Skeletal muscle satellite cell (primary cell): Measurements from ENCODE around the gene STX16.

ENCODE experiments used
- H3K27me3 ChIP-seq: 2 replicates; pipeline ENCODE4 v1.7.0; 2013; ENCODE audit warnings: low read length; ENCODE audit not compliant: control insufficient read depth, insufficient read depth
- H3K36me3 ChIP-seq: 2 replicates; pipeline ENCODE4 v1.7.0; 2013; ENCODE audit warnings: mild to moderate bottlenecking, control low read depth, low read length; ENCODE audit not compliant: insufficient read depth
- H3K4me1 ChIP-seq: 2 replicates; pipeline ENCODE4 v1.7.0; 2013; ENCODE audit warnings: low read length; ENCODE audit not compliant: control insufficient read depth, insufficient read depth
- H3K4me2 ChIP-seq: 2 replicates; pipeline ENCODE4 v1.7.0; 2013; ENCODE audit warnings: mild to moderate bottlenecking, low read length
- H3K4me3 ChIP-seq: 2 replicates; pipeline ENCODE4 v1.7.0; 2013; ENCODE audit warnings: low read length
- H3K9ac ChIP-seq: 2 replicates; pipeline ENCODE4 v1.7.0; 2013; ENCODE audit warnings: mild to moderate bottlenecking, low read depth, low read length, moderate library complexity
- H3K9me3 ChIP-seq: replicated peaks from 2 replicates; pipeline ENCODE4 v1.7.0; 2013; ENCODE audit warnings: mild to moderate bottlenecking, control low read depth, low read length

Gene STX16

DNA sequence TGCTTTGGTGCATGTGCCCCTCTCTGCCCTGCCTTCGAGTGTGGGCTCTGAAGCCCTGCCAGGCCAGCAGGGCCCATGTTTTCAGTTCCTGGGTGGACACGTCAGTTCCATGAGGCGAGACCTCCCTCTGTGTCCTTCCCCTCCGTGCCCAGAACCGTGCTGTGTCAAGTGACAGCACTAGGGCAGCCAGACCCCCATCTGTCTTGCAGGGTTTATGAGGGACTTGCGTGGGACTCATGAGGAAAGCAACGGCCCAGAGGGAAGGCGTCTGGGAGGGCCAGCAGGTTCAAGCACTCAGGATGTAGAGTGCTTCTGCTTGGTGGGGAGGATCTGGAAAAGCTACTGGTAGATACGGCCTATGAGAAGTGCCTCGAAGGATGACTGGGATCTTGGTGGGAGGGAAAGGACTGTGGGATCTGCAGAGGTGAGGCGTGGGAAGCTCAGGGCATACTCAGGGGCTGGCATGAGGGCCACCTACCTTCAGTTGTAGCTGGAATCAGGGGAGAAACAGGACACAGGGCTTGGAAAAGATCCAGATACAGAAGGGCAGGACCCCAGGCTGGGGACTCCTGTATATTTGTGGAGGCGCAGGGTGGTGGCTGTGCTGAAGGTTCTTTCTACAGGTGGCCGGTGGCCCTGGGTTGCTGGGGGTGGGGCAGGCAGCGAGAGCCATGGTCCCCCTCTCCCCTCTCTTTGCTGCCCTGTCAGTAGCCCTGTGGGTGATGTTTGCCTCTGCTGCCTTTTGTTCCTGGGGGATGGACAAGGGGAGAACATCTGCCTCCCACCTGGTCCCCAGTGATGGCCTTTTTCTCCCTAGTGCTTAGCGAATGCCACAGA is 47.0 kb downstream of the STX16 start:
- no peak overlapping the region for H3K9ac ChIP-seq
- H3K4me2 ChIP-seq, result no peak overlapping the region
- H3K4me1 ChIP-seq, result peaks cover 17% of the 10 kb centered on the region
- peaks cover 67% of the 10 kb centered on the region for H3K36me3 ChIP-seq
- no peak overlapping the region for H3K4me3 ChIP-seq
- H3K27me3 ChIP-seq, result no peaks in the 10 kb centered on the region
- H3K9me3 ChIP-seq, result no peaks in the 10 kb centered on the region

DNA sequence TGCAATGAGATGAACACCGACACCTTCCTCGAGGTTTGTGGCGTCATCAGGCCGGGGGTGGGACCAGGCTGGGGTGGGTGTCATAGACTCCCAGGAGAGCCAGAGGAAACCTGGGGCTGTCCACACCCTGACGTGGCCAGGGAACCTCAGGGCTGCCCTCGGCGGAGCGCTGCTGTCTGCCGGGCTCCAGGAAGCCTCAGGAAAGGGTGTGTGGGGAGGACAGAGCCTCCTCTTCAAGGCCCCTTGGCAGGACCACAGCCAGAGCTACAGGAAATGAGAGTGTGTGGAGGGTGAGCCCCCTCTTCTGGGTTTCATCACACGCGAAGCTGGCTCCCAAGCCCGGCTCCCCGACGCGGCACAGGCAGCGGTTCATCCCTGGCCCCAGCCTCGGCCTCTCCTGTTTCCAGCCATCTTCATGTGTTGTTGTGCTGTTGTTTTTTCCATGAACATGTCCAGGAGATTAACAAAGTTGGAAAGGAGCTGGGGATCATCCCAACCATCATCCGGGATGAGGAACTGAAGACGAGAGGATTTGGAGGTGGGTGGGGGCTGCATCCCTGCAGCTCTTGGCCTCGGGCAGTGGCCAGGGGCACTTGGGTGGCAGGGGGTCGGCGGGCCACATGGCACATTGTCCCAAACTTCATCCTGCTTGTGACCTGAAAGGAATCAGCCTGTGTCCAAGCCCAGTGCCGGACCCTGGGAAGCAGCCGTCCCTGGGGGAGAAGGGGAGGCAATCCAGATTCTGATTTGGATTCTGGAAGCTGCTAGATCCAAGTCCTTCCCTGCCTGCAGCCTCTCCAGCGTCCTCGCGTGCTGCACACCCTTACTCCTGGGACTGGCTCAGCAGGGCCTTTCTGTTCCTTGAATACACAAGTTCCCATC is 47.9 kb downstream of the STX16 start:
- H3K4me3 ChIP-seq, result no peak overlapping the region
- H3K4me1 ChIP-seq, result peaks cover 8% of the 10 kb centered on the region
- H3K4me2 ChIP-seq, result no peak overlapping the region
- peaks cover 73% of the 10 kb centered on the region for H3K36me3 ChIP-seq
- H3K9me3 ChIP-seq, result no peaks in the 10 kb centered on the region
- no peaks in the 10 kb centered on the region for H3K27me3 ChIP-seq
- H3K9ac ChIP-seq, result no peak overlapping the region

DNA sequence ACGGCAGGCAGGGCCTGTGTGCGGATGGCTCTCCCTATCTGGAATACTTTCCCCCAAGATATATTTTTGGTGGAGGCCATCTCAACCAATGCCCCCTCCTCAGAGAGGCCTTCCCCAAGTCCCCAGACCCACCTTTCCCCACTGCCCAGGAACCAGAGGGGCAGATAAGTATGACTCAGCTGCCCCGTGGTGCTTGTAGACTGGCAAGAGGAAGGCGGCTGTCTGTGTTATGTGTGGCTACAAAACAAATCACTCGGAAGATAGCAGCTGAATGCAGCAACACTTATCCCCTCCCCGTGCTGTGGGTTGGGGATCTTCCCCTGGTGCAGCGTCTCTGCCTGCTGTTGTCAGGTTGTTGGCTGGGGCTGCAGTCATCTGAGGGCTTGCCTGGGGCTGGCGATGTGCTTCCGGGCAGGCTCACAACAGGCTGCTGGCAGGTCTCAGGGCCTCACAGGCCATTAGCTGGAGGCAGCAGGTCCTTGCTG is 48.6 kb downstream of the STX16 start:
- H3K9me3 ChIP-seq, result no peaks in the 10 kb centered on the region
- peaks cover 76% of the 10 kb centered on the region for H3K36me3 ChIP-seq
- peaks cover 1% of the 10 kb centered on the region for H3K4me1 ChIP-seq
- no peak overlapping the region for H3K9ac ChIP-seq
- H3K4me2 ChIP-seq, result no peak overlapping the region
- H3K27me3 ChIP-seq, result no peaks in the 10 kb centered on the region
- no peak overlapping the region for H3K4me3 ChIP-seq

DNA sequence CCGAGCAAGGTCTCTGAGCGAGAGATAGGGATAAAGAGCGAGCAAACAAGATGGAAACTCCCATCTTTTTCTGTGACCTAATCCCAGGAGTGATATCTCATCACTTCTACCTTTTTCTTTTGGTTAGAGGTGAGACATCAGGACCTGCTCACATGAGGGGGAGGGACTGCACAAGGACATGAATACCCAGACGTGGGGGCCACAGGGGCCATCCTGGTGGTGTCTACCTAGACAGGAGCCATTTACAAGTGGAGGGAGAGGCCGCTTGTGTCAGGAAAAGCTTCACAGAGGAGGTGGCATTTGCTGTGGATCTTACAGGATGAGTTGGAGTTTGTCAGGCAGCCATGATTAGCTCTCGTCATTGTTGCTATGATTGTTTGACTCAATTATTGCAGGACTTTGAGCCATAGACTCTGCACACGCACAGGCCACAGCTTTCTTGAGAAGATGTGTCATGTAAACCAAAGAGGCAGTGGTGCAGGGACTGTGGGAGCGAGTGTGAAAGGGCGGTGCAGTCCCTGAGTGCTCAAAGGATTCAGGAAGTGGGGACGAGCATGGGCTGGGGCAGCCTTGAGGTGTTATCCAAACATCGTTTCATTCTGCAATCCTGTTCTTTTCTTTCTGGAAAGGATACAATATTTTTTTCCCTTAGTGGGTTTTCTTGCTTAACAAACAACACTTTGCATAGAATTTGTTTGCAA is 49.2 kb downstream of the STX16 start:
- peaks cover 77% of the 10 kb centered on the region for H3K36me3 ChIP-seq
- H3K9me3 ChIP-seq, result no peaks in the 10 kb centered on the region
- no peak overlapping the region for H3K4me2 ChIP-seq
- H3K9ac ChIP-seq, result no peak overlapping the region
- H3K27me3 ChIP-seq, result no peaks in the 10 kb centered on the region
- no peaks in the 10 kb centered on the region for H3K4me1 ChIP-seq
- H3K4me3 ChIP-seq, result no peak overlapping the region

DNA sequence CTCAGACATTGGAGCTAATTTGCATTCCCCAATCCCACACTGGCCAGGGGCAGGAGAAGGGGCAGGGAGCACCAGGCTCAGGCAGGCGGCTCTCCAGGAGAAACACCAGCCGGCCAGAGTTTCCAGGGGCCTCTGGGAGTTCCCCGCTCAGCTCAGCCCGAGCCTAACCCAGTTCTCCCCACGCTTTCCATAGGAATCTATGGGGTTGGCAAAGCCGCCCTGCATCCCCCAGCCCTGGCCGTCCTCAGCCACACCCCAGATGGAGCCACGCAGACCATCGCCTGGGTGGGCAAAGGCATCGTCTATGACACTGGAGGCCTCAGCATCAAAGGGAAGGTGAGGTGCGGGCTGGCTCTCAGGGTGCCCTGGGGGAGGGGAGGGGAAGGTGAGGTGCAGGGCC is 49.7 kb downstream of the STX16 start:
- Histone ChIP-seq H3K9ac (no peak overlapping the region), H3K4me2 (no peak overlapping the region), H3K27me3 (no peaks in the 10 kb centered on the region), H3K4me1 (no peaks in the 10 kb centered on the region), H3K4me3 (no peak overlapping the region), H3K36me3 (peaks cover 79% of the 10 kb centered on the region), H3K9me3 (no peaks in the 10 kb centered on the region)

DNA sequence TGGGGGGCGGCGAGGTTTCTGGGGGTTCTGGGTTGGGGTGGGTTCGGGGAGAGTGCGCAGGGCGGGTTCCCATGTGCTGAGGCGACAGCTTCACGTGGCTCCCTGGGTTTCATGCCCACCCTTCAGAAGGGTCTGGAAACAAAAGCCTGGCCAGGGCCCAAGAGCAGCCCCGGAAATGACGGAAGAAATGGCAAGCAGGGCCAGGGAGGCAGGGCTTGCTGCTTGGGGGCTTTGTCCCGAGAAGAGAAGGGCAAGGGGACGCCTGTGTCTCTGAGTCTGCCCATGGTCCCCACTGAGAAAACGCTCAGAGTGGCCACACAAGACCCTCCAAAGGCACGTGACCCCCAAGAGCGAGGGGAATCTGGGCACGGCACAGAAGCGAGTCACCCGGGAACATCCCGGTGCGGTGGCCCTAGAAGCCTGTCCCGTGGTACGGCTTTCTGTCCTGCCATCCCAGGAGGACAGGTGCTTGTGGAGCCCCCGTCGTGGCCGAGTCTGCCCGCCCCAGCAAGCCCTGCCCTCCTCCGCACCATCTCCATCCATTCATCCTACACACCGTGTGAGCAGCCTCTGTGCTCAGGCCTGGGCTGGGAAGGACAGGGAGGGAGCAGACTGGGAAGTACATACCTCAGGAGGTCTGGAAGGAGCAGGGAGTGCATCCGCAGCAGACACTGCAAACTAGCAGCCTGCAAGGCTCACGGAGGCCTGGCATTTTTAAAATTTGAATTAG is 50.5 kb downstream of the STX16 start:
- H3K4me3 ChIP-seq, result no peak overlapping the region
- H3K9ac ChIP-seq, result no peak overlapping the region
- H3K4me1 ChIP-seq, result no peaks in the 10 kb centered on the region
- H3K4me2 ChIP-seq, result no peak overlapping the region
- no peaks in the 10 kb centered on the region for H3K9me3 ChIP-seq
- H3K27me3 ChIP-seq, result no peaks in the 10 kb centered on the region
- peaks cover 74% of the 10 kb centered on the region for H3K36me3 ChIP-seq

DNA sequence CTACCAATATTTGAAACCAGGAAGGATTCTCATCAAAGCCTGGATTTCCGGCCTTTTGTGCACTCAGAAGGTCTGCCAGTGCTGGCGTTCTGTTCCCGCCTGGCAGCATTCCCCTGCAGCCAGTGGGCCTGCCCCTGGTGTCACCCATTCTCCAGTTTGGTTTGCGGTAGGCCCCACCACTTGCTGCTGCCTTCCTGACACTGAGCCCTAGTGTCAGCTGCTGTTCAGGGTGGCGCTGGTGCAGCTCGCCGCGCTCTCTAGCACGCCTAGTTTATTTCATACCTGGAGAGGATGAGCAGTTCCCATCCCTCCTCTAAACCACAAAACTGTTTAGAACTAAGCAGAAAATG is 51.1 kb downstream of the STX16 start:
- H3K36me3 ChIP-seq, result peaks cover 68% of the 10 kb centered on the region
- no peak overlapping the region for H3K4me3 ChIP-seq
- no peaks in the 10 kb centered on the region for H3K4me1 ChIP-seq
- no peak overlapping the region for H3K9ac ChIP-seq
- H3K4me2 ChIP-seq, result no peak overlapping the region
- no peaks in the 10 kb centered on the region for H3K27me3 ChIP-seq
- no peaks in the 10 kb centered on the region for H3K9me3 ChIP-seq

DNA sequence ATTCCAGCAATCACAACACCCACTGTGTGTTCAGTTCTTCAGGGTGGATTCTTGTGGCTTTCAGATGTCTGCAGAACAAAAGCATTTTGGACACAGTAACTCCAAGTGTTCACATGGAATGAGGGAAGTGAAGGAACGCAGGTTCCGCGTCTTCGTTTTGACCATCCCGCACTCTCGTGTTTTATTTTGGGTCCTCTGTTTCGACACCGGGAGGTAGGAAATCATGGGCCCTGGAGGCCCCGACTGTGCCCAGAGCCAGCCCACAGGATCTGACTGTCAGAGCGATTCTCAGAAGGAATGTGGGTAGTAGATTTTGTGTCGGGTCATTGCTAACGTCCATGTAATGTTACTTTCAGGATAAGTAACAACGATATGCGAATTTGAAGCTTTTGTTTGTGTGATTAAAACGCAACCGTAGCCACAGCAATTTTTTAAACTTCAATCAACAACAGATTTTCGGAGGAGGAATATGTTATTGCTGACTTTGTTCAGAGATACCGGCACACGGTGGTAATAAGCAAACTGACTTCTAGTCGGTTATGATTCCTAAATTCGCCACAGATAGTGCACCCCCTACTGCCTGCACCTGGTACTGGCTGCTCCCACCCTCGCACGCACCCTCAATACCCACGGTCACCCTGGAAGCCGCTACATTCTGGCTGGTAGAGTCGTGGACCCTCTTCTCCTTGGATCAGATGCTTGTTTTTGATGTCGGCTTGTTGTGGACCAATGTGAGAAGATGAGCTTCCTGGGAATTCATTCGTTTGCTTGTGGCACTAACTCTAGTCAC is 52.0 kb downstream of the STX16 start:
- Histone ChIP-seq H3K4me3 (no peak overlapping the region), H3K4me2 (no peak overlapping the region), H3K9ac (no peak overlapping the region), H3K9me3 (no peaks in the 10 kb centered on the region), H3K36me3 (peaks cover 60% of the 10 kb centered on the region), H3K4me1 (no peaks in the 10 kb centered on the region), H3K27me3 (no peaks in the 10 kb centered on the region)

DNA sequence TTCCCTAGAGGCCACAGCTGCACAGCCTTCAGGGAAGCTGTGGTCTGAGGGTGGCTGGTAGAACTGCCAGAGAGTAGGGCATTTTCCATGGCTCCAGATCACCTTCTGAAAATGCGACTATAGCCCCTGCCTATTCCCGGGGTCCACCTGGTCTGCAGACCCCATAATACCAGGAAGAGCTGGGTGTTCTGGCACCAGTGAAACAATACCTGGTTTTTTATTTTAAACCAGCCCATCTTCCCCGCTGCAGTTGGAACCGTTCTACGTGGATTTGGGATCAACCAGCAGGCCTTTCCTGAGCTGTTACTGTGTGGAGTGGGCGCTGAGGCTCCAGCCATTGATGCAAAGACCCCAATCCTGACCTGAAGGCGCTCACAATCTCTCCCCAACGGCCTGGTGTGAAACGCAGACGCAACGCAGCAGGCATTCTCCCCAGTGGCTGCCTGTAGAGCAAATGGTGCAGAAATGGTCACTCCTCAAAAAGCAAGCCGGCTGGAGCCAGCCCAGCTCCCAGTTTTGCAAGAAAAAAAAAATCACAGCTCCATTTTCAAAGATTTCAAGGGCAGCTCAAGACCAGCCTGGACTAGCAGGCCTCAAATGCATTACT is 52.8 kb downstream of the STX16 start:
- Histone ChIP-seq H3K36me3 (peaks cover 53% of the 10 kb centered on the region), H3K4me1 (no peaks in the 10 kb centered on the region), H3K4me3 (no peak overlapping the region), H3K9me3 (no peaks in the 10 kb centered on the region), H3K9ac (no peak overlapping the region), H3K4me2 (no peak overlapping the region), H3K27me3 (no peaks in the 10 kb centered on the region)

DNA sequence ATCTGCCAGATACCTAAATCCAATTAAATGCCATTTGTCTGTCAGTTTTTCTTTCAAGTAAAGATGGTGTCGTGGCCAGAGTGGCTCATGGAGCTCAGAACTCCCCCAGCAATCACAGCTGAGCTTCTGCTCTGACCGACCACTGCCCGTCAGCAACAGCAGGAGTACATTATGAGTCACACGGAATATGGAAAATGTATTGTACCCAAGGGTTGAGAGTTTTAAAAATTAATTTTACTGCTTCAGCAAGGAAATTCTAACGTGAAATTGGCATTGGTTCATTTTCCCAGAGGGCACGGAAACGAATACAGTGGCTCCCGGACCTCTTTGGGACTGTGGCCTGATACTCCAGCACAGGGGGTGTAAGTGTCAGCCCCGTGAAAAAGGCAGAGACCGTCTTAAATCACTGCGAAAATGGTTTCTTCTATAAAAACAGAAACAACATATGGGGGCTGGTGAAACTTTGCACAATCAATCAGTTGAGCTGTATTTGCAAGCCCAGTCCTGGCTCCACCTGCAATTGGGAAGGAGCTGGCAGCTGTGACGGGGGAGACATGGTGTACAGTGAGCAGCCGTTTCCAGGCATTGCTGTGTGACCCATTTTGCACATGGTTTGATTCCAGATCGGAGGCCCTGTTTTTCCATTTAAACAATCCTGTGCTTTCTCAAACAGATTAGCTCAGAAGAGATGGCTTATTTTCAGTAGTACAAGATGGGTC is 54.3 kb downstream of the STX16 start:
- H3K4me2 ChIP-seq, result no peak overlapping the region
- no peak overlapping the region for H3K9ac ChIP-seq
- no peaks in the 10 kb centered on the region for H3K9me3 ChIP-seq
- H3K36me3 ChIP-seq, result peaks cover 39% of the 10 kb centered on the region
- no peaks in the 10 kb centered on the region for H3K4me1 ChIP-seq
- no peak overlapping the region for H3K4me3 ChIP-seq
- no peaks in the 10 kb centered on the region for H3K27me3 ChIP-seq
